ENCODE results near the gene SYNE1. TPM values are rescaled to one million over a fixed set of nuclear protein-coding genes. Genes with fewer than 3 reads are reported as not detected.

SYNE1 gene
- total RNA-seq, 2 experiments from 2014 or later: 25.8 to 25.9 TPM

DNA sequence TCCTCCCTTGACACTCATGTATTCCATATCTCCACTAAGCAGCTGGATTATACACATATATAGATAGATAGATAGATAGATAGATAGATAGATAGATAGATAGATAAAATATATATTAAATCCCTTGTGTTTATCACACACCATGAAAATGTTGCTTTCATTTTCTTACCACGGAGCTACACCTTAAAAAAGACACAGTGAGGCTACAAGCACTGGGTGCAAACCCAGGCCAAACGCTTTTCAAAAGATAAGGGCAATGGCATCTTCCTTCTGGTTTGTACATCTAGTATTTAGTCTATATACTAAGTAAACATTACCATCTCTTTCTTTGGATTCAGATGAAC is 452.6 kb downstream of the SYNE1 start:
- intact Hi-C loops (cut with micrococcal nuclease): loop anchor here (2.0 to 5.0 kb wide), 2 partner anchors 116 to 818 kb away; partner anchors contain the start of gene MTRF1L
- peak overlapping the region; percentile 94 for H3K27ac Mint-ChIP-seq
- H3K4me3 Mint-ChIP-seq: peak overlapping the region; percentile 78
- no peaks in the 10 kb centered on the region for H3K27me3 Mint-ChIP-seq
- DNase-seq: no peak
- ChIA-PET POLR2A (interaction anchor here (0.5 to 4.2 kb wide), 8 partner anchors 8 to 494 kb away, joined by 3 to 43 read pairs (median 4); no protein-coding TSS in a partner anchor), CTCF (interaction anchor here (1.0 to 3.5 kb wide), 4 partner anchors 11 to 117 kb away, joined by 3 to 16 read pairs (median 4); no protein-coding TSS in a partner anchor)
- H3K36me3 Mint-ChIP-seq: peaks cover 10% of the 10 kb centered on the region
- peaks cover 70% of the 10 kb centered on the region for H3K4me1 Mint-ChIP-seq (ENCODE audit: low read depth)
- no peaks in the 10 kb centered on the region for H3K9me3 Mint-ChIP-seq

DNA sequence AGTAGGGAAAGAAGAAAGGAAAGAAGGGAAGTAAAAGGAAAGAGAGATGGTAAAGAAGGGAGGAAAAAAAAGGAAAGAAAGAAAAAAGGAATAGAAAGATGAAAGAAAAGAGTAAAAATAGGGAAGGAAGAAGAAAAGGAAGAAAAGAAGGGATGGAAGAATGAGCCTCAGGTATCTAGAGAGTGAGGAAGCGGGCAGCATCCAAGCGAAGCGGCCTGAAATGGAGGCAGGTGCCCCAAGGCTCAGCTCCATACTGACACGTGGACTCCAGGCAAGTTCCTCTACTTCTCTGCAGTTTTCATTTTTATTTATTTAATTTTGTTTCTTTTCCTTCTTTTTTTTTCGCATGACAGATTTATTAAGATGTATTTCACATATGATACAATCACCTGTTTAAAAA is 456.6 kb downstream of the SYNE1 start:
- Mint-ChIP-seq H3K4me3 (no peak overlapping the region), H3K27me3 (no peaks in the 10 kb centered on the region), H3K9me3 (no peaks in the 10 kb centered on the region), H3K27ac (peak overlapping the region; percentile 58), H3K4me1 (ENCODE audit: low read depth) (peaks cover 50% of the 10 kb centered on the region), H3K36me3 (peaks cover 18% of the 10 kb centered on the region)
- POLR2A ChIA-PET: interaction anchor here (1.0 kb wide), 1 partner anchor 13 kb away, joined by 3 read pairs; no protein-coding TSS in a partner anchor
- DNase-seq: no peak
- CTCF ChIA-PET: no interaction called here
- intact Hi-C loops (cut with micrococcal nuclease): loop anchor here (5.0 kb wide), 1 partner anchor 822 kb away; the partner anchor contains the start of gene MTRF1L

DNA sequence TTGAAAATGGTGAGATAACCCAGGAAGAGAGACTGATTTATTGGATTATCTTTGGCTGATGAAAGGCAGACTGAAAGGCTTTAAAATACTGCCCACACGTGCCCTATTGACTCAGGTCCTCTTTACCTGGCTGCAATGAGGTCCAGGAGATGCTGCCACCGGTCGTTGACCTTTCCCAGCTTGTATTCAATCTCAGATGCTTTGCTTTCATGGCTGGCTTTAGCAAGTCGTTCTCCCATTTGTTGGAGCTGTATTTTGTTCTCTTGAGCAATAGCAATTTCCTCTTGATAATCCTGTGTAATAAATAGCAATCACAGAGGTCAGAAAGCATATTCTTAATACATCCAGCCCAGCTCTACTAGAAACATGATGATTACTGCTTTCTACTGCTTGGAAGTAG is 460.9 kb downstream of the SYNE1 start:
- intact Hi-C loops (cut with micrococcal nuclease): no loop called here
- H3K9me3 Mint-ChIP-seq: no peaks in the 10 kb centered on the region
- H3K36me3 Mint-ChIP-seq: peaks cover 34% of the 10 kb centered on the region
- DNase-seq: no peak
- no peak overlapping the region for H3K4me3 Mint-ChIP-seq
- no peaks in the 10 kb centered on the region for H3K27me3 Mint-ChIP-seq
- peaks cover 56% of the 10 kb centered on the region for H3K4me1 Mint-ChIP-seq (ENCODE audit: low read depth)
- CTCF ChIA-PET: no interaction called here
- no peak overlapping the region for H3K27ac Mint-ChIP-seq
- POLR2A ChIA-PET: interaction anchor here (1.1 kb wide), 1 partner anchor 8 kb away, joined by 4 read pairs; no protein-coding TSS in a partner anchor

DNA sequence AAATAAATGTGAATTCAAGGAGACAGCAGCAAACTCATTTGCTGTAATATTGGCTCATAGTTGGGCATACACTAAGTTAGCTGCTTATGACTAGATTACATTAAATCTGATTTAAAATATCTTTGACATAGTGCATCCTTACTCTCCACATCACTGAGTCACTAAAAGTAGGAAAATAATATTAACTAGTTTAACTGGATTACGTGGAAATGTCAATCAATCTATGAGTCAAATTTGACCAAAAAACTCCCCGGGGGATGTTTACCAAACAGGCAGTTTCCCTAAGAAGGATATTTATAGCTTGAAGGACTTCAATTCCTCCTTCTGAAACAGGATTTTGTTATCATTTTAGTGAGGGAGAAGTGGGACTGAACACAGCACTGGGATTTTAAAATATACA is 463.2 kb downstream of the SYNE1 start:
- ChIA-PET POLR2A (interaction anchor here (1.3 to 2.1 kb wide), 2 partner anchors 9 to 11 kb away, joined by 4 to 8 read pairs; no protein-coding TSS in a partner anchor), CTCF (interaction anchor here (0.6 to 1.0 kb wide), 3 partner anchors 11 to 748 kb away, joined by 3 to 4 read pairs (median 4); no protein-coding TSS in a partner anchor)
- H3K27me3 Mint-ChIP-seq: no peaks in the 10 kb centered on the region
- no peak overlapping the region for H3K4me3 Mint-ChIP-seq
- no peaks in the 10 kb centered on the region for H3K9me3 Mint-ChIP-seq
- peaks cover 53% of the 10 kb centered on the region for H3K4me1 Mint-ChIP-seq (ENCODE audit: low read depth)
- intact Hi-C loops (cut with micrococcal nuclease): loop anchor here (5.0 kb wide), 3 partner anchors 722 to 808 kb away; partner anchors contain the start of genes FBXO5, RMND1 and ZBTB2
- H3K36me3 Mint-ChIP-seq: peaks cover 34% of the 10 kb centered on the region
- no peak overlapping the region for H3K27ac Mint-ChIP-seq
- no peak for DNase-seq

DNA sequence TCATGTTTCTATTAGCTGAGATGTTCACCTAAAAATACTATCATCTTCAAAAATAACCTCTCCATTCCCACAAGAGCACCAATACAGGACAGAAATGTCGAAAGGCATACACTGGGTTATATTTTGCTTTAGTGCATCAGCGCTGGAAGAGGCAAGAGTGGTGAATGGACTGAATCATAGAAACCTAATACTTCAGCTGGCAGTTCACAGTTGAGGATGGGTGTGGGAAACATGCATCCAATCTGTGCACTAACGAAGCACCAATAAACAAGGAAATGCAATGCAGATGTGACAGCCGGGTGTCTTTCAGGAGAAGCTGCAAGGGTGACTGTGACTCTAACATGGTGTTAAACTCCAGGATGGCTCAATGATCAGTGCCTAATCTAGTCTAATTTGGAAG is 463.8 kb downstream of the SYNE1 start:
- no peak for DNase-seq
- intact Hi-C loops (cut with micrococcal nuclease): loop anchor here (5.0 kb wide), 3 partner anchors 721 to 809 kb away; partner anchors contain the start of genes FBXO5, RMND1 and ZBTB2
- Mint-ChIP-seq H3K9me3 (no peaks in the 10 kb centered on the region), H3K4me1 (ENCODE audit: low read depth) (peaks cover 56% of the 10 kb centered on the region), H3K4me3 (no peak overlapping the region), H3K27me3 (no peaks in the 10 kb centered on the region), H3K27ac (no peak overlapping the region), H3K36me3 (peaks cover 35% of the 10 kb centered on the region)
- POLR2A ChIA-PET: interaction anchor here (2.1 kb wide), 1 partner anchor 12 kb away, joined by 8 read pairs; no protein-coding TSS in a partner anchor
- CTCF ChIA-PET: interaction anchor here (0.9 to 1.0 kb wide), 2 partner anchors 12 to 59 kb away, joined by 3 to 4 read pairs; no protein-coding TSS in a partner anchor

DNA sequence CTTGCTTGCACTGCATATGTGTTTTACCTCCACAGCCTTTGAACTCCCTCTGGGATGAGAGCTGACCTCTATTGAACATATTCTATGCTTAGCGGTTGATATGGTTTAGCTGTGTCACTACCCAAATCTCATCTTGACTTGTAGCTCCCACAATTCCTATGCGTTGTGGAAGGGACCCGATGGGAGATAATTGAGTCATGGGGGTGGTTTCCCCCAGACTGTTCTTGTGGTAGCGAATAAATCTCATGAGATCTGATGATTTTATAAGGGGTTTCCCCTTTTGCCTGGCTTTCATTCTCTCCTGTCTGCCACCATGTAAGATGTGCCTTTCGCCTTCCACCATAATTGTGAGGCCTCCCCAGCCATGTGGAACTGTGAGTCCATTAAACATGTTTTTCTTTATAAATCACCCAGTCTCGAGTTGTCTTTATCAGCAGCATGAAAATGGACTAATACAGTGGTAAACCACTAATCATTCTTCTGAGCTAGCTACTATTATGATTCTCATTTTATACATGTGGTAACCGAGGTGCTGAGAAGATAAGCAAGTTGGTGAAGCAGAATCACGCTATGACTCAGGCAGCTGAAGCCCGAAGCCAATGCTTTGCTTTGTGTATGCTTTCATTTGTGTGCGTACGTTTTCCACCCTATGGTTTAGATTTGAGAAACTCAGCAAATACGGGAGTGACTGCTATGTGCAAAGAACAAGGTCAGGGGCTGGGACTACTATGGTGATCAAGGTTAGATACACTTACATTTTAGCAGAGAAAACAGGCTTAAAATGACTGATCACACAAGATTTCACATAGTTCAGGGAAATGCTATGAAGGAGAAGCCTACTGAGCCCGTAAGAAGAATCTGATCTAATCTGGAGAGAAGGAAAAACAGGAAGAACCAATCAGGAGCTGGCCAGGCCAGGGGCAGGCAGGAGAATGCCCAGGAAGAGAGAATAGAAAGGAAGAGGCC is 466.2 kb downstream of the SYNE1 start:
- intact Hi-C loops (cut with micrococcal nuclease): loop anchor here (1.0 to 5.0 kb wide), 11 partner anchors 11 to 811 kb away; partner anchors contain the start of genes FBXO5, RMND1 and ZBTB2
- peaks cover 38% of the 10 kb centered on the region for H3K36me3 Mint-ChIP-seq
- ChIA-PET CTCF (interaction anchor here (0.7 to 2.9 kb wide), 5 partner anchors 11 to 480 kb away, joined by 3 to 16 read pairs (median 4); no protein-coding TSS in a partner anchor), POLR2A (interaction anchor here (0.8 to 2.6 kb wide), 8 partner anchors 9 to 604 kb away, joined by 4 to 43 read pairs (median 6); no protein-coding TSS in a partner anchor)
- H3K27ac Mint-ChIP-seq: peak overlapping the region; percentile 96
- H3K27me3 Mint-ChIP-seq: no peaks in the 10 kb centered on the region
- H3K9me3 Mint-ChIP-seq: no peaks in the 10 kb centered on the region
- peak; percentile 86 for DNase-seq
- H3K4me3 Mint-ChIP-seq: peak overlapping the region; percentile 60
- peaks cover 54% of the 10 kb centered on the region for H3K4me1 Mint-ChIP-seq (ENCODE audit: low read depth)

DNA sequence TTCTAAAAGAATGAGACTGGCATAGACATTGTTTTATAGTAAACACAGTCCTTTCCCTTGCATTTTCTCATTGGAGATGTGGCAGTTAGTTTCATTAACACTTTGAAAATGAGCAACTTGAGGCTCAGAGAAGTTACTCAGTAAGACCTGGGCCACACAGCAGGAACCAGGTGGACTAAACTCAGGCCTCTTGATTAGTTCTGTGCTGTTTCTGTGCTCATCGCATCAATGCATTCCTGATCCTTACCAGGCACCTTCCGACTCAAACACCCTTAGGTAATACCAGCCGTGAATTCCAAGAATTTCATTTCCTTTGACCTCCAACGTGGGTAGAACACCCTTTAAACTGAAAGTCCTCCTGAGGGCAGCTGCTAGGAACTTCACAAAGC is 466.9 kb downstream of the SYNE1 start:
- Mint-ChIP-seq H3K9me3 (no peaks in the 10 kb centered on the region), H3K36me3 (peaks cover 34% of the 10 kb centered on the region), H3K27ac (peak overlapping the region; percentile 96), H3K27me3 (no peaks in the 10 kb centered on the region), H3K4me3 (peak overlapping the region; percentile 60), H3K4me1 (ENCODE audit: low read depth) (peaks cover 52% of the 10 kb centered on the region)
- ChIA-PET POLR2A (interaction anchor here (0.8 to 2.6 kb wide), 7 partner anchors 9 to 604 kb away, joined by 4 to 43 read pairs (median 7); no protein-coding TSS in a partner anchor), CTCF (interaction anchor here (0.7 to 2.9 kb wide), 5 partner anchors 11 to 479 kb away, joined by 3 to 16 read pairs (median 4); no protein-coding TSS in a partner anchor)
- intact Hi-C loops (cut with micrococcal nuclease): loop anchor here (2.0 to 5.0 kb wide), 4 partner anchors 208 to 812 kb away; partner anchors contain the start of genes FBXO5, RMND1 and ZBTB2
- no peak for DNase-seq

DNA sequence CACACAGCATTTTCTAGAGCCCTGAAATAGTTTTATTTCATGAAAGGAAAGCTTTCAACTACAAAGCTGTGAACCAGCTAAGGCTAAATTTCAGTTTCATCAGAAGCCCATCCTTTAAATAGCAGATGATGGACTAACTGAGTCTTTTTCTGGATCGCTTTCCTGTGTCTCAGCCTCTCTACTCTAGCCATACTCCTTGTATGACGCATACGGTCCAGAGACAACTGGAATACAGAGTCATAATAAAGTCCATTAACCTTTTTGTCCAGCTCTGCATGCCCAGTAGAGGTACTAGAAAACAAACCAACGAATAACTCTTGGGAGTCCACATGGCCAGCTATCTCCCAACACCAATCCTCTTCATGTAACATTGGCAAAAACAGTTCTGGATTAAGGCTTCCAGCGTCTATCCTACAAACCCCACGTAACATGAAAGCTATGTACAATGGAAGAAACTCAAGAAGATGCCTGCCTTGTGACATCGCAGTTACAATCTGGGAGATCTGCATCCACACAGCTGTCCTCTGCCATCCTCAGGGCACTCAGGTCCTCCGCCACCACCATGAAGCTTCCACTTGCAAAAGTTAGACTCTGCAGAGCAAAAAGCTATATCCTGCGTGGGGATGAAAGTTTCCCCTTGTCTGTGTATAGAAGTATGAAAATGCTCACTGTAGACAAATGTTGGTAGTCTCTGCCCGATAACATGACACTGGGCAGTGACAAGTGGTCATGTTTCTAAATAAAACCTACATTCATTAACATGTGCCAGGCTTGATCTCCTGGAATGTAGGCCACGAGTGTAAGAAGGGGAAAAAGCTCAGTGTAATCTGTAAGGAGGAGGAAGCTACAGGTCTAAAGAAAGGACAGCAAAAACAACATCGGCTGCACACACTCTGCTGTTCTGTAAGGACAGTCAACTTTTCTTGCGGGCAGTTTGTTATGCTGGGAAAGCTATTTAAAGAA is 469.2 kb downstream of the SYNE1 start:
- Mint-ChIP-seq H3K9me3 (no peaks in the 10 kb centered on the region), H3K4me3 (no peak overlapping the region), H3K27me3 (no peaks in the 10 kb centered on the region), H3K4me1 (ENCODE audit: low read depth) (peaks cover 41% of the 10 kb centered on the region), H3K27ac (no peak overlapping the region), H3K36me3 (peaks cover 25% of the 10 kb centered on the region)
- CTCF ChIA-PET: interaction anchor here (0.7 to 1.2 kb wide), 2 partner anchors 42 to 403 kb away, joined by 3 to 5 read pairs; no protein-coding TSS in a partner anchor
- no peak for DNase-seq
- POLR2A ChIA-PET: interaction anchor here (1.5 kb wide), 1 partner anchor 12 kb away, joined by 3 read pairs; no protein-coding TSS in a partner anchor
- intact Hi-C loops (cut with micrococcal nuclease): no loop called here

DNA sequence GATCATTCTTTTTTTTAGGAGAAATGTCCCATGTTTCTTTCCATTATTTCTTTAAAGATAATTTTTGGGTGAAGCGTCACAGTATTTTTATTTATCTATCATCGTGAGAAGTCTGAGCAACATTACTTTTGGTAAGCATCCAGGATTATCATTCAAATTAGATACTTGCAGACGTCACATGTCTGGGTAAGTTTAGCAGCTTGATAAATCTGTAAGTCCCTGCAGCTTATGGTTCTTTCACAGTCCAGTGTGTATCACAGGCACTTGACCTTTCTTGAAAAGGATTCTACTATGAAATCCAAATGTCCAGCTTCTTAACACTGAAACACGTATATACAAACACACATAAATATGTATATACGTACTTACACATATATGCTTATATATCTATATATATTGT is 470.3 kb downstream of the SYNE1 start:
- intact Hi-C loops (cut with micrococcal nuclease): no loop called here
- Mint-ChIP-seq H3K27me3 (no peaks in the 10 kb centered on the region), H3K36me3 (peaks cover 25% of the 10 kb centered on the region), H3K27ac (no peak overlapping the region), H3K9me3 (no peaks in the 10 kb centered on the region), H3K4me1 (ENCODE audit: low read depth) (peaks cover 39% of the 10 kb centered on the region), H3K4me3 (no peak overlapping the region)
- no peak for DNase-seq
- ChIA-PET POLR2A (interaction anchor here (1.5 kb wide), 1 partner anchor 13 kb away, joined by 3 read pairs; no protein-coding TSS in a partner anchor), CTCF (no interaction called here)

DNA sequence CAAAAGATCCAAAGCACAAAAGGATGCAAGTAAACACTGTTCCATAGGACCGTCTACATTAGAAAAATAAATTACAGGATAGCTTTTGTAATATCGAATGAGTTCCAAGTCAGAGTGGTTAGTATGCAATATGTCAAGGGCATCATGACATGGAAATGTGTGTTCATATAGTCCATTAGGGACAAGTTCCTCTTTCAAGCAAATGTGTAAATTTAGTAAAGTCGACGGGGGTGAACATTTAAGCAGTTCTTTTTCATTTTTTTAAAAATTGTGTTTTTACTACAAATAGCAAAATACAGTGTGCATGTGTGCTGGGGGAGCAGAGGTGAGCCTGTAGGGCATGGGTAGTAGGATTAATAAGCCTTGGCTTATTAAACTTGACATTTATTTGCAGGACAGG is 470.7 kb downstream of the SYNE1 start:
- CTCF ChIA-PET: no interaction called here

DNA sequence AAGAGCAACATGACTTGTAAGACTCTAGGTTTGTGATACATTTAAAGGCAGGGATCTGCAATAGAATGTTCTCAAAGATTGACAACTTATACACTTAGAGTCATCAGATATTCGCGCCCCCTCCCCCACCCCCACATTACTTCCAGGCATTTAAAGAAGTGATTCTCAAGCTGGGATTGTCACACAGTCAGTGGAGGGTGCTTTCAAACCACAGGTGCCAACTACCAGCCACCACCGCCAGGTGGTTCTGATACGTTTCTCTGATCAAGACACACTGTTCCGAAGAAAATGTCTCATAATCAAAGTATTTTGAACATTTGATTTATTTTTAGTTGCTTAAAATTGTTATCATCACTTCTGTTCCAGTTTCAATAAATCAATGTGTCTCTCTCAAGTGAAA is 472.2 kb downstream of the SYNE1 start:
- Mint-ChIP-seq H3K4me1 (ENCODE audit: low read depth) (peaks cover 35% of the 10 kb centered on the region), H3K4me3 (no peak overlapping the region), H3K27me3 (no peaks in the 10 kb centered on the region), H3K27ac (no peak overlapping the region), H3K9me3 (no peaks in the 10 kb centered on the region), H3K36me3 (peaks cover 24% of the 10 kb centered on the region)
- no peak for DNase-seq
- ChIA-PET CTCF (no interaction called here), POLR2A (no interaction called here)
- intact Hi-C loops (cut with micrococcal nuclease): no loop called here

More for the DNA sequence above, 470.7 kb downstream of the SYNE1 start:
- no peak for DNase-seq
- Mint-ChIP-seq H3K9me3 (no peaks in the 10 kb centered on the region), H3K36me3 (peaks cover 25% of the 10 kb centered on the region), H3K27ac (no peak overlapping the region), H3K27me3 (no peaks in the 10 kb centered on the region), H3K4me1 (ENCODE audit: low read depth) (peaks cover 39% of the 10 kb centered on the region), H3K4me3 (no peak overlapping the region)
- POLR2A ChIA-PET: interaction anchor here (0.7 kb wide), 1 partner anchor 404 kb away, joined by 3 read pairs; no protein-coding TSS in a partner anchor
- intact Hi-C loops (cut with micrococcal nuclease): no loop called here
